CD4-positive, alpha-beta T cell treated with Interleukin-10 for 1 hour (primary cell): ENCODE measurements around the gene STK39.

ENCODE experiments used
- DNase-seq: peaks from one replicate; pipeline ENCODE4 v3.0.0-alpha.2; 2020

STK39 gene

DNA sequence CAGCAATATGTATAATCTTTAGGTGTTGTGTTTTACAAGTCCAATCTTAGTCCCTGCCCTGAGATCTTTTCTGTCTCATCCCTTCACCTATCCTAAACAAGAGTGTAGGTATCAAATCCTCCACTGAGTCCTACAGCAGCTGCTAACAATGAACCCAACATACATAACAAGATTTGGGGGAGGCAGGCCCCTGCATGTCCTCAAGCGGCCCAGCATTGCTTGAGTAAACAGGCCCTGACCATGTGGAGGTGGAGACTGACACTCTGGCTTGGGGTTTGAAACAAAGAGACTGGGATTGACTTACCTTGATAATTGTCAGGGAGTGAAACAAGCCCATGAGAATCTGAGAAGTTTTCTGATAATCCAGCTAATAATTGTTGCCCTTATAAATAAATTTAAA, 213.4 kb downstream of the STK39 start:
- DNase-seq: no peak

DNA sequence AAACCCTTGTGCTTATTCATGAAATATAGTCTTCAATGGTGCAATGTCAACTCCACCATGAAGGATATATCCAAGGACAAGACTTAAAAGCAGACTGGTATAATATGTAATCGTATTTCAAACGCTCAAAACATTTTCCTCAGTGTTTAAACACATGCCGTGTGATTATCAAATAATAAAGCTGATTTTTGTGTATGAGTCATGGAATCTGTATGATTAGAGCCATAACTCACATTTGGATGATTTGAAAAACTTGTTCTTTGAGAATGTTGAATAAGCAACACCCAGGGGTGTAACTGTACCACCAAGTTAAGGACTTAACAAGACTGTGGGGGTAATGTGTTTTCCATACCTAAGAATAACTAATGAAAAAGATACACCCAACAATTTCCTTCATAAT, 215.3 kb downstream of the STK39 start:
- no peak for DNase-seq

DNA sequence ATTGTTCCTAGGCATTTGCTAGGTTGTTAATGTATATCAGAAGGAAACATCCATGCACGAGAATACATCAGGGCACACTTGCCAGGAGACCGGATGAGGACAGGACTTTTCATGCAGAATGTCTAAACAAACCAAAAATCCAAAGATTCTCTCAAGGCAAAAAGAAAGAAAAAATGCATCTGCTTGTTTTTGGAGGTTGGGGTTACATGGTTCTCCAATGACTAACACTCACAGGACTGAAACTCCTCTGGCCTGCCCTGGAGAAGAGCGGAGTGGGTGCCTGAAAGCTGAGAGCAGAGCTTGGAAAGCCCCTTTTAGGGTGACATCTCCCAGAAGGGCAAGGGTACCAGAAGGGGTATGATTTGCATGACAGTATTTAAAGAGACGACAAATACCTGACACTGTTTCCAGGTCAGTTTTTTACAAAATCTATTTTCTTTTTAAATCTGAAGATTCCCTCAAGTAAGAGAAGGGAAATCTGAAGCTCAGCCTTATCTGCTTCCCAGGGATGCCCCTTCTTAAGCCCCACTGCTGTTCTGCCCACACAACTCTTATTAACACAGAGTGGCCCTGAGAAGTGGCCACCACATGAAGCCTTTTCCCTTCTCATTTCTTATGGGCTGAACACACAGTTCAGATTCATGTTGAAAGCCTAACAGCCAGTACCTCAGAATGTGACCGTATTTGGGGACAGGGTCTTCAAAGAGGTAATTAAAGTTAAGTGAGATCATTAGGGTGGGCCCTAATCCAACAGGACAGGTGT, 216.4 kb downstream of the STK39 start:
- DNase-seq: no peak

DNA sequence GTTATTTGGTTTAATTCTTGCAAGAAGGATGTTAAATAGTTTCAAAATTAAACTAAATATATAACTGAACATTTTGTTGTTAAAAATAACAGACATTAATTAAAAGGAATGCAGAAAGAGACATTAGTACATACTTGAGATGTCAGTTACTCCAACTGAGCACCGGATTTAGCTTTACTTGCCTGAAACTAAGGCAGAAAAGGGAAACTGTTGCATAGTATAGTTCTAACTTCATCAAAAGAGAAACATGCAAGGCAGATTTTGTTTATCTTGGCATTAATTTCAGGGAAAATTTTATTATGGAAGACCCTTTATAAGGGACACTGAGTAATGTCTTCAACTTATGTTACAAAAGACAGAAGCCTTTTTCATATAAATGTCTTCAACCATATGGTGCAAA, 218.3 kb downstream of the STK39 start:
- DNase-seq: no peak

DNA sequence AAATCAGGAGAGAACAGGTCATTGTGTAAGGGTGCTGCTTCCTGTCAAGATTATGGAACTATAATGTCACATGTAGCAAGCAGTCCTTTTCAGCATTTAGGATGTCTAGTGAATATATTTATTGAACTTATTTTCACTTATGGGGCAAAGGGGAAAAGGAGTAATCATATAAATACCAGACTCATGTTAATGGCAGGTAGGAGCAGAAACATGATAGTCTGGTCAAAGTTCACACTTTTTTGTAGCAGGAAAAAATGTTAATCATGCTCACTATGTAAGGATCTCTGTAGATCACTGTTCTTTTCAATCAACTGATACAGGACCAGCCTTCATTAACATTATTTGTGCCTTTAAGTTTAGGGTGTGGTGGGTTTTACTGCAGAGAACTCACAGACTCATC, 219.0 kb downstream of the STK39 start:
- DNase-seq: no peak

DNA sequence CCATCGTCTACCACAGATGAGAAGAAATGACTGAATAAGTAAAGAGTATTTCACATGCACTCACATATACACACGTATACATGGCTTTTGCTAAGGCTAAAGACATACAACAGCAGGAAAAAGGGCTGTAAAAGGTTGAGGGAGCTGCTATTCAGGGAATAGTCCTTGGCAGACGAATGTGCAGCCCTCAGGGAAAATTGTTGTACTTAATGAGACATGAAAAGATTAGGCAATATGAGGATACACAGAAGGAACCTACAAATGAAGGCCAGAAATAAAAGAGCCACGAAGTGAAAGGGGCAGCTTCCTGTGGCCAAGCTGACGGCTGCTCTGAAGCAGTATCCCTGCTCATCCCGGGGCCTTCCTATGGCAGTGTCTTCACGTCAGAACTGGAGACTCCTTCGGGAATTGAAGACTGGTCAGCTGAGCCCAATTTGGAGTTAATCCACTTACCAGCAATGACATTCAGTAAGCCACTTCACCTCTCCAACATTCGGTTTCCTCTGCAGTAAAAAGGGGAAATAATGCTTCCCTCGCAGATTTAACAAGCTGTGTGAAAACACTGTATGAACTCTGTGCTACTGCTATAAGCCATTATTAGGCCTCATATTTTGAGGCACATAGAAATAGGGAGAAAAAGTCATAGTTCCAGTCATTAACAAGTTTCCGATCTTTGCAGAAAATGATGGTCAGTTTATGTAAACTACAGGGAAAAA, 221.8 kb downstream of the STK39 start:
- no peak for DNase-seq

DNA sequence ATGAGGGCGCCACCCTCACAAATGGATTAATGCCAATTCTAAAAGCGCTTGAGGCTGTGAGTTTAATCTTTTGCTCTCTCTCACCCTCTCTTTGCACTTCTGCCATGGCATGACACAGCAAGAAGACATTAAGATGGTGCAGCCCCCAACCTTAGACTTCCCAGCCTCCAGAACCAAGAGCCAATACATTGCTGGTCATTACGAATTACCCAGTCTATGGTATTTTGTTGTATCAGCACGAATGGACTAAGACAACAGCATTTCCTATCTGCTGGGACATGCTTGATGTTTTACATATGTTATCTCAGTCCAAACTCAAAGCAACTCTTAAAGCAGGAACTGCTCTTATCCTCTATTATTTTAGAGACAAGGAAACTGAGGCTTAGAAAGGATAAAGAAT, 222.9 kb downstream of the STK39 start:
- DNase-seq: no peak

DNA sequence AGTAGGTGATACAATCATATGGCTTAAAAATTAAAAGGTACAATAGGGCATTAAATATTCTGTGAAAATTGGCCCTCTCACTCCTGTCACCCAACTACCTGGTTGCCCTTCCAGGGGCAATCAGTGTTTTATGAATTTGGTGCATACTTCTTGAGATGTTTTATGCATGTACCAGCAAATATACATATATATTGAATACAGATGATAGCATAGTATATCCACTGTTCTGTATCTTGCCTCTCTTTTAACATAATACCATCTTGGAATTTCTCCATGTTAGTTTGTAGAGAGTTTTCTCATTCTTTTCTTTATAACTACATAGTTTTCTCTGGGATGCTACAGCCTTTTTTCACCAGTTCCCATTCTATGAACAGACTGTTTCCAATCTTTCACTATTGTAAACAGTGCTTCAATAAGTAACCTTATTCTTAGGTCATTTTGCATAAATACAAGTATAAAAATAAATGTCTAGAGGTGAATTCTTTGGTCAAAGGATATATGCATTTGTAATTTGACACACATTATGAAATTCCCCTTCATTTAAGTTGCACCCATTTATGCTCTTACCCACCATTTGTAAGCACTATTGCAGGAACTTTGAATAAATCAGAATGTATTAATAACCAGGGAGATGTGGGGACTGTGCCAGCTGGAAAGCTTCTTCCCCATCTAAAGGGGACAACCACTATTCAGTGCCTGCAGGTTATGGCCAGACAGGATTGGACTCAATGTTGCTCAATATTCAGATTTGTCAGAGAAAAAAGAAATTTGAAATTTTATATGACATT, 225.4 kb downstream of the STK39 start:
- DNase-seq: no peak

DNA sequence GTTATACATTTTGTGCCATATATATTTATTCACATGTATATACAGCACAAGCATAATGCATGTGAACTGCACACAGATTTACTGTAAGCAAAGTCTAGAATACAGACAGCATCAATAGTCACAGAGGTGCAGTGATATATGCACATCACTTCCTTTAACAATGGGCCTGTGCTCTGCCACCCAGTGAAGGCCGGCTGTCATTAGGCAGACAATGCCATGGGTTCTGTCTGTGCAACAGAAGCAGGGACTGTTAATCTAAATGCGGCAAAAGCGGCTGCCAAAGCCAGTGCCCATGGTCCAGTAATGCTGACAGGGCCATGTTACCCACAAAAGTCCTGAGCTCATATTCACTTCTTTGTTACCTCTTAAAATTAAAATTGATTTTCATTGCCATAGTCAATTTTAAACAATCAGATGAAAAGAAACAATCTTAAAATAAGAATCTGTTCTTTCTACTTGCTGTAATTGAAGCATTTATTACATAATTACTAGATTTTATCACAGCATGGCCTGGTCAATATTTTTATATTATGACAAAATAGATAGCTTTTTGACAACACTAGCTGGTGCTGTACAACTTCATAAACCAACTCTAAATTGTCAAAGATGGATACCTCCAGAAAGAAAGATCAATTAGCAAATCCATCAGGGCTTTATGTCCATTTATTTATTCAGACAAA, 232.0 kb downstream of the STK39 start:
- DNase-seq: no peak

DNA sequence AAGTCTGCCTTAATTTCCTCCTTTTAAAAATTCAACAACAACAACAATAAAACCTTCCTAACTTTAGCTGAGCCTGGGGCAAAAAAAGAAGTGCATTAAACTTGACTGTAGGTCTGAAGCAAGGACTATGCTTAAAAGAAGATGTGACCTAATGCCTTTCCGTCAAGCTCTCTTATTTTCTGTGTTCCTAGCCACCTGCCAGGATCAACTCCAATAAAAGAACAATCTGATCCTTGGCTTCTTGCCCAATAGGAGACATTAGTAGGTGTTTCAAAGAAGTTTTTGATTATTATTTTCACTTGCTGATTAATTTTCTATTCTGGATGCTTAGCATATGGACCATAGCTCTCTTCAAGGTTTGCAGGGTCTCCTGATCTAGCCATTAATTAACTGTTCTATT, 237.5 kb downstream of the STK39 start:
- DNase-seq: no peak

DNA sequence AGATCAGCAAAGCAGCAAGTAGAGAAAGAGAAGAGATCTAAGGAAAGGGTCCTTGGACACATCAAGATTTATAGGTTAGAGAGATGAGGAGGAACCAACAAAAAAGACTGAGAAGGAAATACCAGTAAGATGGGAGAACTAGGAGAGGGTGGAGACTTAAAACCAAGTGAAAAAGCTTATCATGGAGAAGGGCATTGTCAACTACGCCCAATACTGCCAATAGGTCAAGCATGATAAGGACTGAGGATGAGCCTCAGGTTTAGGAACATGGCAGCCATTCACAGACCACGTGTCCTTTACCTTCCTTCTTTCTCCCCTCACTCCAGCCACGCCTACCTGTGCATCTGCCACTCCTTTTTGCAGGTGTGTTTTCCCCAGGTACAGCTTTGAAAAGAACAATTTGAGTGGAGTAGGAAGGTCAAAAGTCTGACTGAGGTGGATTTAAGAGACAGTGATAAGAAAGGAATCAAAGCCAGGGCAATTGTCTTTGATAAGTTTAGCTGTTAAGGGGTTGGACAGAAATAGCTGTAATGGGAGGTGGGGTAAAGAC, 238.7 kb downstream of the STK39 start:
- DNase-seq: no peak

DNA sequence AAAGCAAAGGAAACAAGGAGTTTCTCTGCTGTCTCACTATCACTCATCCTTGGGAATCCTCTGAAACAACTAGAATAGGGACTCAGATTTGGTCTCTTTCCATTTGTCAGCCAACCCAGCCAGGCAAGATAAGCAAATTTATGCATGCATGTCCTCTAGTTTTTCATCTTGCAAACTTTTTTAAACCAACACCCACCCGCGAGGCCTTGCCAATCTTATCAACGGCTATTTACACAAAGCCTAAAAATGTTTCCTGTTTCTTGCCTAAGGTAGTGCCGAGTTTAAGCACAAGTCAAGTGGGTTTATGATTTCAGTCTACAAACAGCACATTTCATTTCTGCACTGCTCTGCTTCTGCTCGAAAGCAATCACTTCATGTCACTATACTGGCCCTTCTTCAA, 240.9 kb downstream of the STK39 start:
- no peak for DNase-seq

DNA sequence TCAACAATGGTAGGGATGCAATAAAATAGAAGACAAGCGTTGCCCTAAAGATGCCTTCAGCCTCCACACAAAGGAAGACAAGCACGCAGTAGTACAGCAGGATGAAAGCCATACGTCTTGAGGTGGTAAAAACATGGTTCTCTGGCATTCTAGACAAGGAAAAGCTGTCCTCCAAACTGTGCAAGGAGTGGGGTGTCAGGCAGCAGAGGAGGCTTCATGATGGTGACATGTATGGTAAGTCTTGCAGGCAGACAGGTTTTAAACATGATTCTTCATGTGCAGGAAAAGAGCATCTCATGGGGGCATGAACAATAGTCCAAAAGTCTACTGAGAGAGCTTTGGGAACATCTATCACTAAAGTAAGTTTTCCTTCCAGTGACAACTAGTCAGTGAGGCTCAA, 241.8 kb downstream of the STK39 start:
- DNase-seq: no peak

DNA sequence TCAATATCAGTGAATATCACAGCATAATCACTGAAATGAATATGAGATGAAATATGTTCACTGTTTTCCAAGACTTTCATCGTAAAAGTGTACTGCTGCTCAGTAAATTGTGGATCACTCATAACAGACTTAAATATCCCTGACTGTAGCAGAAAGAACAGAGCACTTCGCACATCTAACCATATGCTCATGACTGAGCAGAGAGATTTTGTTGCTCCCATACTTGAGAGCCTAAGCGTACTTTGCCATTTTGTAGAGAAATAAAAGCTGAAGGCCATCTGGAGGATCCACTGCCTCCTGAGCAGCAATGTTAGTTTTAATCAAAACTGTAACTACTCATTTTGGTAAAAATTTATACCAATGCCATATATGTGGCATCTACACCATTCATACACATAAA, 243.5 kb downstream of the STK39 start:
- no peak for DNase-seq

DNA sequence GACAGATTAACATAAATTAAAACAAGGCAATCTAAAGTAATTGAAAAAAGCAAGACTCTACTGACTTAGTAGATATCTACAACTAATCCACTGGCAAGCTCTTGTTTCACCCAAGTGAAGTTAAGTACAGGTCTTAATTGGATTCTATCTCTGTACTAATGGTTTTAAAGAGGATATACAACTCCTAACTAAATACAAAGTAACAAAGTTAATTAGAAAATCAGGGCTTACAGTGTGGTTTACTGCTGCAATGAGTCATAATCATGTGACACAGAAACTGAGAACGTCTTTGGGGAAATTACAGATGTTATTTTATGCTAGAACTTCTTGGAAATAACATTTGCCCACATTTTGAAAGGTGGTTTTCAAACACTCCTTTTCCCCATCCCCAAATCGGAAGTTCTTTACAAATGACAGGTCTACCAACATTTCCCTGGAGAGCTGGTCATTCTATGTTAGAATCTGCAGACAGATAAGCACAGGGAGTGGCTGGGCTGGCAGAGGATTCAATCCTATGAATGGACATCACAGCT, 245.3 kb downstream of the STK39 start:
- no peak for DNase-seq

DNA sequence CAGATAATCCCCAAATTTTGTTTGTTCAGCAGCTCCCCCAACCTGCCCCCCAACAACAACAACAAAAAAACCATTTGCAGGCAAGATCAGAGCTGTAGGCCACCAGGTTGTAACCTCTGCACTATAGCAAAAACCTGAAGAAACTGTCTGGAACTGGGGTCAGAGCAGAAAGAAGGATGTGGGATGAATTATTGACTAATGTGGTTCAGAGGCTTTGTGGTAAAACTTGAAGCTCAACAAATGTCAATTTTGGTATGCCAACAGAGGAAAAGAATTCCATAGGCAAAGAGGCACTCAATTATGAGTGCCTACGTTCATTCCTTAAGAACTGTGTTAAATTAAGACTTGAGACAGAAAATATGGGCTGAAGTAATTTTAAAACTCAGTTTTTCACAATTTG, 255.1 kb downstream of the STK39 start:
- no peak for DNase-seq

DNA sequence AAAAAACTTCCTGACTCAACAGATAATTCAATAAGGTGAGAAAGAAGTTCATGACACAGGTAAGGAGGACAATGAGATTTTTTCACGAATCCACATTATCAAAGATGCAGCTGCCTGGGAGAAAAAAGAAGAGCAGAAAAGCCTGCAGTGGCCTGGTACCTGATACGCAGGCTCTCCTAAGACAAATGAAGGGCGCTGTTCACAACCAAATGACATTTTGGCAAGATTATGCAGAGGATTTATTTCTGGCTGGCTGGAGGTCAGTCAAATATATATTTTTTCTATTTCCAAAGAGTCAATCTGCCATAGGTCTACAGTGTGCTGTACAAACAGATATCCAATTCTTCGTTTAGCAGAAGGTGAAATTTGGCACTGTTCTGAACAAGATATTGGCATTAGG, 257.3 kb downstream of the STK39 start:
- DNase-seq: no peak

DNA sequence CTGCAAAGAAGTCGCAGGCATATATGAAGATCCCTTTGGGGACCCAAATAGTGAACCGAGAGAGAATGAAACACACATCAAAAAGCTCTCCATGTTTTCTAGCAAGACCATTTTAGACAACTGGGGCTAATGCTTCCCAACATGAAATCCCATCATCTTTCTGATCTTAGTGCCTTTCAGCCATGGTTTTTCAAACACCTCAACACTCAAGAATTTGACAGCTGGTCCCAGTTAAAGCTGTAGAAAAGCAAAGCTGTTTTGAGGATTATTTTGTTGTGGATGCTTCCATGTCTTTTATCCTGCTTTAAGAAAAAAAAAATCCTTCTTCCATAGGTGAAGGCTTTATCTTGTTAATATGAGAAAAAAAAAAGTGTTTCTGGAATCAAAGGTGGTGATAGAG, 259.1 kb downstream of the STK39 start:
- no peak for DNase-seq

DNA sequence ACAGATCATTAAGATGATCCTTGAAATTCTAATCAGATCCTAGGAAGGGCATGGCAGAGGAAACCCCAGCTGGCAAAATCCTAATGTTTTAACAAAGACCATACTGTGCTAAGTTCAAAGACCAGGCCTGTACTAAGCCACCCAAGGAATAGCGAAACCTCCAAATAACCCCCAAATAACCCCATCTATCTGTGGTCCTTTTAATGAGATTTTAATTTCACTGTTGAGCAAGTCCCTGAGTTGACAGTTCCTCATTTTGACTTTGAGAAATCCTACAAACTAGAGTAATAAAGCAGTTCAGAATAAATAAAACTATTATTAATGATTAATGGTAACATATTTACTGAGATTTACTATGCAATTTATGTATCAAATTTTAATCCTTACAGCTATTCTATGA, 259.8 kb downstream of the STK39 start:
- no peak for DNase-seq

DNA sequence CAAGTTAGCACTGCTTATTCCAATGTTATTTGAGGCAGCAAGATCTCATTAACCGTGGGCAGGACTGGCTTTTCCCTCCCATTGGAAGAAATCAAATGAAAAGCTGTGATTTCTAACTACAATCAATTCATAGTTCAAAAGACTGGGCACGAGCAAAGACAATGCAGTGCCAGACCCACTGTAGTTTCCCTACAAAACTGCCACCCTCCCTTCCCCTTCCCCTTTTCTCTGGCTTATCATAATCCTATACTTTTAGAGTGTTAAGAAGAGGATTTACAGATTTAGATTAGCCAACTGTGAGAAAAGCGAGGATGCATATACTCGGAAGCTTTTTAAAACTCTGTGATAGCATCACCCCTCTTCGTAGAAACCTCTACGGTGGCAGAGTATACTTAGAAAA, 260.4 kb downstream of the STK39 start:
- no peak for DNase-seq

DNA sequence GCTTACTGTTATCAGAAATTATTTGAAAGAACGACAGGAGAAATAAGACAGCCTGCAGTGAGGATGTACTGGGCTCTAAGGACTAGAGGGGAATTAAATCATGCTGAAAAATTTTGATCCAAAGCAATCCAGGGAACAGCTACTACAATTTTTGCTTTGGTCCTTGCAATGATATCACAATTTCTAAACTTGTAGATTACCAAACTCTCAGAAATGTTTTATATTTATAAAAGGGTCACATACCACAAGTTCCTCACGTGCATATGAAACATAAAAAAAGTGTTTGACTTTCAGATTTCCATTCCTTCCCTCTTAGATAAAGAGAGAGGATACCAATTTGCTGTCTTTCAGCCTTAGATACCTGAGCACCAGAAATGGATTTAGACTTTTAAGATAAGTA, 261.2 kb downstream of the STK39 start:
- no peak for DNase-seq

DNA sequence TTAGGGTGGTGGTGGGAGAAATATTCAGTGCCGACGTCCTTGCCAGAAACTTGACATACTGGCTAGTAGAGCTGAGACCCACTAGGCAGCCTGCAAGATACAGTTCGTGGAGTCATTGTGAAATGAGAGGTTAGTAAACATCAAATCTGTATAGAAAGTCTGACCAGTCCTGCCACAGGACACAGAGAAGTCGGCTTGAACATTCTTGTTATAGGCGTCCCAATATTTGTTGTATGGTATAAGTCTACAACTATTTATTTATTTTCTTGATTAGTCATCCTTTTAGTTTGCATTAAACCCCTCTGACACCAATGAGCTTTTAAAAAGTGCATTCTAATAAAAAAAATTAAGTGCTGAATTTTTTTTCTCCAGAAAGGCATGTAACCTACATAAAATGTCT, 265.4 kb downstream of the STK39 start:
- DNase-seq: no peak

DNA sequence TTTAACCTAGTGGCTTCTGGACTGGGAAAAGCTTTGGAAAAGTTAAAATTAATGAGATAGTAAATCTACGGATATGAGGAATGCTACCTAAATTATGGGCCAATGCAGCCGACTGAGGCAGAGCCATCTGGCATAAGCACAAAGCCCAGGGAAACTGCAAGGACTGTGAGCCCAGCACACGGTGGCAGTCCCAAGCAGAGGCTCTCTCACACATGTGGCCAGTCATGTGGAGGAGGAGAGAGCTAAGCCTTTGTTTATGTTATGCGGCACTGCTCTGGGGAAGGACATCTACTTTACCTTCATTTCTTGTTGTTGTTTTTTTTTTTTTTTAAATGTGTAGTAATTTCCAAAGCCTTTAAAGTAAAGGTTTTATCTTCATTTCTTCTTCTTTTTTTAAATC, 267.0 kb downstream of the STK39 start:
- no peak for DNase-seq
